ENCODE results near the gene MAPK8IP3.

Gene MAPK8IP3

DNA sequence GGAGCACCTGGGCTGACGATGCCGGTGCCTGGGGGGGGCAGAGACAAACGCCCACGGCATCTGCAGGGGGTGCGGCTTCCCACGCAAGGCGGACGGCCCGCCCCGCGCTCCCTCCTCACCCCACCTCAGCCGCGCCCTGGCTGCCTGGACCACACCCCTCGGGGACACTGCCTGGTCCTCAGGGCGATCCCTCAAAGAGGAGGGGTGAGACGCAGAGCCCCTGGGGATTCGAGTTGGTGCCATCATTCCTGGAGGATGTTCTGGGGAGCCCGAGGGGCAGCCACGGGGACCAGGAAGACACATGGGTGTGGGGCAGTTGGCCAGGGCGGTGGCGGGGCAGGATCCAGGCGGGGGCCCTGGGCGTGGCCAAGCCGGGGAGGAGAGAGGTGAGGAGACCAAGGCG lies 83.6 kb downstream of the MAPK8IP3 start:
- H3K36me3 ChIP-seq (ENCODE audit: insufficient read depth, low read length): no peaks in the 10 kb centered on the region
- H4K20me1 ChIP-seq (ENCODE audit: insufficient read depth, low read length, poor library complexity, severe bottlenecking): no peaks in the 10 kb centered on the region
- no peak for TF ChIP-seq EZH2phosphoT487 (IDR thresholded peaks at IDR 0.05; ENCODE audit: borderline replicate concordance)
- TF ChIP-seq, protein P1, sequence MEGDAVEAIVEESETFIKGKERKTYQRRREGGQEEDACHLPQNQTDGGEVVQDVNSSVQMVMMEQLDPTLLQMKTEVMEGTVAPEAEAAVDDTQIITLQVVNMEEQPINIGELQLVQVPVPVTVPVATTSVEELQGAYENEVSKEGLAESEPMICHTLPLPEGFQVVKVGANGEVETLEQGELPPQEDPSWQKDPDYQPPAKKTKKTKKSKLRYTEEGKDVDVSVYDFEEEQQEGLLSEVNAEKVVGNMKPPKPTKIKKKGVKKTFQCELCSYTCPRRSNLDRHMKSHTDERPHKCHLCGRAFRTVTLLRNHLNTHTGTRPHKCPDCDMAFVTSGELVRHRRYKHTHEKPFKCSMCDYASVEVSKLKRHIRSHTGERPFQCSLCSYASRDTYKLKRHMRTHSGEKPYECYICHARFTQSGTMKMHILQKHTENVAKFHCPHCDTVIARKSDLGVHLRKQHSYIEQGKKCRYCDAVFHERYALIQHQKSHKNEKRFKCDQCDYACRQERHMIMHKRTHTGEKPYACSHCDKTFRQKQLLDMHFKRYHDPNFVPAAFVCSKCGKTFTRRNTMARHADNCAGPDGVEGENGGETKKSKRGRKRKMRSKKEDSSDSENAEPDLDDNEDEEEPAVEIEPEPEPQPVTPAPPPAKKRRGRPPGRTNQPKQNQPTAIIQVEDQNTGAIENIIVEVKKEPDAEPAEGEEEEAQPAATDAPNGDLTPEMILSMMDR (conservative IDR thresholded peaks at IDR 0.05; ENCODE audit: low read length): no peak

DNA sequence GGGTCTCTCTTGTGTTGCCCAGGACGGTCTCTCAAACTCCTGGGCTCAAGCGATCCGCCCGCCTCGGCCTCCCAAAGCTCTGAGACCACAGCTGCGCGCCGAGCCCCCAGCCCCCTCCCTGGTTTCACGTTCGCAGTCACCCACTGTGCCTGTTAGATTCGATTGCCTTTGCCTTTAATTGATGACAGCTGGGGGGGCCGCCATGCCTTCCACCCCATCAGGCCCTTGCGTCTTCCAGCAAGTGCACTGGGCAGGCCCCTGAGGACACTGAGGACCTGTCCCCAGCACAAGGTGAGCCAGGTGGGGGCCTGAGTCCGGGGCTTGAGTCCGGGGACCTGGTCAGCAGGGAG lies 84.2 kb downstream of the MAPK8IP3 start:
- Histone ChIP-seq H3K9me2 (replicated peaks; ENCODE audit: low read depth, low read length) (no peaks in the 10 kb centered on the region), H3K36me3 (ENCODE audit: insufficient read depth, low read length) (no peaks in the 10 kb centered on the region), H3K9me3 (ENCODE audit: insufficient read depth, low read depth, low read length) (no peaks in the 10 kb centered on the region), H3K4me1 (ENCODE audit: insufficient read depth, low read length, poor library complexity, severe bottlenecking) (no peaks in the 10 kb centered on the region), H3K4me2 (ENCODE audit: low read depth, low read length, poor library complexity, severe bottlenecking) (no peak overlapping the region), H2AFZ (ENCODE audit: low read length) (no peak overlapping the region), H3K4me3 (ENCODE audit: low read length, poor library complexity, severe bottlenecking) (no peak overlapping the region), H3K27me3 (ENCODE audit: insufficient read depth, low read length, poor library complexity, severe bottlenecking) (no peaks in the 10 kb centered on the region), H3K79me2 (ENCODE audit: insufficient read depth, low read length) (peaks cover 10% of the 10 kb centered on the region; the same call in 1 of the 2 replicates), H4K20me1 (ENCODE audit: insufficient read depth, low read length, poor library complexity, severe bottlenecking) (no peaks in the 10 kb centered on the region), H3K9ac (ENCODE audit: low read depth, low read length, poor library complexity, severe bottlenecking) (no peak overlapping the region), H3F3A (ENCODE audit: low read depth) (no peaks in the 10 kb centered on the region)
- no peak for TF ChIP-seq EZH2phosphoT487 (IDR thresholded peaks at IDR 0.05; ENCODE audit: borderline replicate concordance)
- TF ChIP-seq, protein P1 (conservative IDR thresholded peaks at IDR 0.05; ENCODE audit: low read length): no peak

More for the DNA sequence above, 83.6 kb downstream of the MAPK8IP3 start:
- Histone ChIP-seq H3K4me2 (ENCODE audit: low read depth, low read length, poor library complexity, severe bottlenecking) (no peak overlapping the region), H3K79me2 (ENCODE audit: insufficient read depth, low read length) (peaks cover 16% of the 10 kb centered on the region; the same call in 1 of the 2 replicates), H3K9ac (ENCODE audit: low read depth, low read length, poor library complexity, severe bottlenecking) (no peak overlapping the region), H3K27me3 (ENCODE audit: insufficient read depth, low read length, poor library complexity, severe bottlenecking) (no peaks in the 10 kb centered on the region), H3F3A (ENCODE audit: low read depth) (no peaks in the 10 kb centered on the region), H3K9me3 (ENCODE audit: insufficient read depth, low read depth, low read length) (no peaks in the 10 kb centered on the region), H3K9me2 (replicated peaks; ENCODE audit: low read depth, low read length) (no peaks in the 10 kb centered on the region), H2AFZ (ENCODE audit: low read length) (no peak overlapping the region), H3K4me3 (ENCODE audit: low read length, poor library complexity, severe bottlenecking) (no peak overlapping the region), H3K4me1 (ENCODE audit: insufficient read depth, low read length, poor library complexity, severe bottlenecking) (no peaks in the 10 kb centered on the region)

DNA sequence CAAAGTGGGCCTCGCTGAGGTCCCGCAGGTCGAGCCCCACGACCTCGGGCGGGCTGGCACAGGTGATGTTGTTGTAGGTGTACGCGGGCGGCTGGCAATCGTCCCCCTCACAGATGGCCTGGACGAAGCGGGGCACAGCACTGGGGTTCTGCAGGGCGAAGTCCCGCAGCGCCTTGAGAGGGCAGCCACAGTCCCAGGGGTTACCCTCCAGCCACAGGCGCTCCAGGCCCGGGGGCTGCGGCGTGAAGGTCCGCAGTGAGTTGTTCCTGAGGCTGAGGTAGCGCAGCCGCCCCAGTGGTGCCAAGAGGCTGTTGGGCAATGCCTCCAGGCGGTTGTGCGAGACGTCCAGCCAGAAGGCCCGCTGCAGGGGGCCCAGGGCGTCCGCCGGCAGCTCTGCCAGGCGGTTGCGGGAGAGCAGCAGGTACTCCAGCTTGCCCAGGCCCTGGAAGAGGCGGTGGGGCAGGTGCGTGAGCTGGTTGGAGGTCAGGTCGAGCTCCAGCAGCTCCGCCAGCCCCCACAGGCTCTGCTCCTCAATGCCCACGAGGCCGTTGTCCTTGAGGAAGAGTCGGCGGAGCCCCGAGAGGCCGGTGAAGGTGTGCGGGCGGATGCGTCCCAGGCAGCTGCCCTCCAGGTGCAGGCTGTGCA lies 84.7 kb downstream of the MAPK8IP3 start:
- Histone ChIP-seq H3K9me2 (replicated peaks; ENCODE audit: low read depth, low read length) (no peaks in the 10 kb centered on the region), H4K20me1 (ENCODE audit: insufficient read depth, low read length, poor library complexity, severe bottlenecking) (no peaks in the 10 kb centered on the region)

More for the DNA sequence above, 84.7 kb downstream of the MAPK8IP3 start:
- Histone ChIP-seq H3K79me2 (ENCODE audit: insufficient read depth, low read length) (peaks cover 5% of the 10 kb centered on the region; the same call in 1 of the 2 replicates), H3K9ac (ENCODE audit: low read depth, low read length, poor library complexity, severe bottlenecking) (no peak overlapping the region), H3K36me3 (ENCODE audit: insufficient read depth, low read length) (no peaks in the 10 kb centered on the region), H3K27me3 (ENCODE audit: insufficient read depth, low read length, poor library complexity, severe bottlenecking) (no peaks in the 10 kb centered on the region), H3F3A (ENCODE audit: low read depth) (no peaks in the 10 kb centered on the region), H3K9me3 (ENCODE audit: insufficient read depth, low read depth, low read length) (no peaks in the 10 kb centered on the region), H3K4me1 (ENCODE audit: insufficient read depth, low read length, poor library complexity, severe bottlenecking) (no peaks in the 10 kb centered on the region), H3K4me2 (ENCODE audit: low read depth, low read length, poor library complexity, severe bottlenecking) (no peak overlapping the region), H3K4me3 (ENCODE audit: low read length, poor library complexity, severe bottlenecking) (no peak overlapping the region), H2AFZ (ENCODE audit: low read length) (no peak overlapping the region)
- TF ChIP-seq, protein P1 (conservative IDR thresholded peaks at IDR 0.05; ENCODE audit: low read length): no peak
- no peak for TF ChIP-seq EZH2phosphoT487 (IDR thresholded peaks at IDR 0.05; ENCODE audit: borderline replicate concordance)

Data from Loucy (cell line).